ENCODE data around the gene NOL3.

Gene NOL3

DNA sequence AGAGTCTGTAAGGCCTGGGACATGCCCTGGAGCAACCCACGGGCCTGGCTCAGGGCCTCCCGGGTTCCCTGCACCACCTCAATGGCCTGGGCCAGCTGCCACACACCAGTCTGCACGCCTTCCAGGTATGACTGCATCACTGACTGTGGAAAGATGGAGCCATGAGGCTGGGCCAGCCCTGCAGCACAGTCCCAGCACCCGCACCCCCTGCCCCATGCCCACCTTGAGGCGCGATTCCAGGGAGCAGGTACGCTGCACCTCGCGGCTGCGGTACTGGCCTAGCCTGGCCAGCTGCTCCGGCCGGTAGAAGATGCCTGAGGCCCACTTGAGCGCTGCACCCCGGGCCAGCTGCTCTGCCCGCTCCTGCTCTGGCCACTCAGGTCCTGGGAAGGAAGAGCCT, 18.5 kb downstream of the NOL3 start:
- Histone ChIP-seq H3K27me3 (ENCODE audit: control insufficient read depth, insufficient read depth, low read length, poor library complexity, severe bottlenecking) (peaks cover 28% of the 10 kb centered on the region), H3K4me1 (ENCODE audit: control insufficient read depth, insufficient read depth, low read length) (peaks cover 23% of the 10 kb centered on the region), H3K27ac (ENCODE audit: insufficient read depth, low read depth, low read length, poor library complexity, severe bottlenecking) (no peak overlapping the region), H3K4me3 (ENCODE audit: insufficient read depth, low read depth, low read length) (no peak overlapping the region), H3K9me3 (ENCODE audit: control insufficient read depth, low read length) (no peaks in the 10 kb centered on the region), H3K36me3 (ENCODE audit: control insufficient read depth, insufficient read depth, low read length) (no peaks in the 10 kb centered on the region)
- WGBS, 2 experiments = 93 to 95% methylated on average over 15 of the region's 15 CpGs

DNA sequence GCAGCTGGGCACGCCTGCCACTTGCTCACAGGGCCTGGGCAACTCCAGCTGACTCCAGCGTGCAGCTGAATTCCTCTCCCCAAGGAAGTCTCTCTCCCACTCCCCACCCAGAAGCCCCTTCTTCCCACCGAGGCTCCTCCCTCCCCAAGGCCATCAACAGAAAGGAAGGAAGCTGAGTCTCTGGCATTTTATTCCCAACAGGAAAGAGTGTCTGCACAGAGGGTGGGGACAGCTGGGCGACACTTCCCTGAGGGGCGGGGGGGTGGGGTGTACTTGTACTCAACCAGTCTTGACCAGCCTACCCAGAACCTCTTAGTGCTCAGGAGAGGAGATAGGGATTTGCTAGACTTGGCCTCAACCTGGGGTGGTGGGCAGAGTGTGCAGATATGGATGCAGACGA, 19.7 kb downstream of the NOL3 start, which contains the start of gene EXOC3L1:
TSS of gene EXOC3L1 (minus strand) at position 96 of the 400 bp plus-strand sequence. CDS start 460 bp downstream, outside the sequence.
- 63 to 71% methylated on average over 6 of the region's 6 CpGs for WGBS, 2 experiments
- H3K4me1 ChIP-seq (ENCODE audit: control insufficient read depth, insufficient read depth, low read length) = peaks cover 19% of the 10 kb centered on the region
- no peaks in the 10 kb centered on the region for H3K9me3 ChIP-seq (ENCODE audit: control insufficient read depth, low read length)
- H3K4me3 ChIP-seq (ENCODE audit: insufficient read depth, low read depth, low read length) = no peak within 1 kb of the TSS
- peaks cover 11% of the 10 kb centered on the region for H3K36me3 ChIP-seq (ENCODE audit: control insufficient read depth, insufficient read depth, low read length)
- H3K27ac ChIP-seq (ENCODE audit: insufficient read depth, low read depth, low read length, poor library complexity, severe bottlenecking) = no peak within 1 kb of the TSS
- H3K27me3 ChIP-seq (ENCODE audit: control insufficient read depth, insufficient read depth, low read length, poor library complexity, severe bottlenecking) = peaks cover 16% of the 10 kb centered on the region

- WGBS, 2 experiments = 88 to 91% methylated on average over 13 of the region's 13 CpGs
Measured at GRCh38 chr16:67190448-67191399, 20.4 kb downstream of the NOL3 start.

DNA sequence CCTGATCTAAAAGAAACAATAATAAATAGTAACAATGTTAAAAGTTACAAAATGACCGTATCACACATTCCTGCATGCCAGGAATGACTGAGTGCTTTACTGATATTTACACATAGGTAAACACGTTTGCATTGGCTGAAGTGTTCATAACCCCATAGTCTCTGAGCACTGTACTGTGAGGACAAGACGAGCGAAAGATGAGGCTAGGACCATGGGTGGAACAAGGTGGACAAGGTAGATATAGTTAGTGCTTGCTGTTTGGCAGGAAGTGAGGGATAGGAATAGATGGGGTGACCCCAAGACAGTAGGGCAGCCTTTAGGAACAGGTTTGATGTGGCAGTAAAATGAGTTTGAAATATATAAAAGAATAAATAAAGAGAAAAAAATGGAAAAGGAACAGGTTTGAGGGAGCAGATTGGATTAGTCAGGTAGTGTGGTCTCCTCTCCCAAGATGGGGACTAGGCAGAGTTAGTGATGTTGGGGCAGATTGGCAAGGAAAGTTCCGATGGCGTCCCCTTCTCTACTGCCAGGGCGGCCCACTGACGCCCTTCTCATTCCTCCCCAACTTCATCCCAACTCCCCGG, 21.2 kb downstream of the NOL3 start:
- Histone ChIP-seq H3K4me3 (ENCODE audit: insufficient read depth, low read depth, low read length) (peak overlapping the region; percentile 100), H3K9me3 (ENCODE audit: control insufficient read depth, low read length) (no peaks in the 10 kb centered on the region), H3K4me1 (ENCODE audit: control insufficient read depth, insufficient read depth, low read length) (peaks cover 15% of the 10 kb centered on the region), H3K36me3 (ENCODE audit: control insufficient read depth, insufficient read depth, low read length) (peaks cover 26% of the 10 kb centered on the region), H3K27me3 (ENCODE audit: control insufficient read depth, insufficient read depth, low read length, poor library complexity, severe bottlenecking) (peaks cover 2% of the 10 kb centered on the region), H3K27ac (ENCODE audit: insufficient read depth, low read depth, low read length, poor library complexity, severe bottlenecking) (no peak overlapping the region)
- 41 to 44% methylated on average over 9 of the region's 9 CpGs for WGBS, 2 experiments

More at GRCh38 chr16:67190448-67191399, 20.4 kb downstream of the NOL3 start:
- Histone ChIP-seq H3K36me3 (ENCODE audit: control insufficient read depth, insufficient read depth, low read length) (peaks cover 18% of the 10 kb centered on the region), H3K27me3 (ENCODE audit: control insufficient read depth, insufficient read depth, low read length, poor library complexity, severe bottlenecking) (peaks cover 9% of the 10 kb centered on the region), H3K4me1 (ENCODE audit: control insufficient read depth, insufficient read depth, low read length) (peaks cover 18% of the 10 kb centered on the region), H3K9me3 (ENCODE audit: control insufficient read depth, low read length) (no peaks in the 10 kb centered on the region), H3K4me3 (ENCODE audit: insufficient read depth, low read depth, low read length) (no peak overlapping the region), H3K27ac (ENCODE audit: insufficient read depth, low read depth, low read length, poor library complexity, severe bottlenecking) (no peak overlapping the region)

GRCh38 chr16:67191995-67192681, 21.8 kb downstream of the NOL3 start, which contains the start of gene E2F4:
Gene E2F4 (plus strand): TSS chr16:67192155. CDS start chr16:67192228, 73 bp downstream.
- Histone ChIP-seq H3K9me3 (ENCODE audit: control insufficient read depth, low read length) (no peaks in the 10 kb centered on the region), H3K4me1 (ENCODE audit: control insufficient read depth, insufficient read depth, low read length) (peaks cover 9% of the 10 kb centered on the region), H3K36me3 (ENCODE audit: control insufficient read depth, insufficient read depth, low read length) (peaks cover 32% of the 10 kb centered on the region), H3K27ac (ENCODE audit: insufficient read depth, low read depth, low read length, poor library complexity, severe bottlenecking) (no peak within 1 kb of the TSS), H3K27me3 (ENCODE audit: control insufficient read depth, insufficient read depth, low read length, poor library complexity, severe bottlenecking) (no peaks in the 10 kb centered on the region), H3K4me3 (ENCODE audit: insufficient read depth, low read depth, low read length) (peak within 1 kb of the TSS; percentile 100)
- 1% methylated on average over 54 of the region's 54 CpGs for WGBS, 2 experiments

GRCh38 chr16:67192781-67193361, 22.5 kb downstream of the NOL3 start:
- Histone ChIP-seq H3K27ac (ENCODE audit: insufficient read depth, low read depth, low read length, poor library complexity, severe bottlenecking) (no peak overlapping the region), H3K9me3 (ENCODE audit: control insufficient read depth, low read length) (no peaks in the 10 kb centered on the region), H3K4me1 (ENCODE audit: control insufficient read depth, insufficient read depth, low read length) (peaks cover 8% of the 10 kb centered on the region), H3K4me3 (ENCODE audit: insufficient read depth, low read depth, low read length) (peak overlapping the region; percentile 100), H3K27me3 (ENCODE audit: control insufficient read depth, insufficient read depth, low read length, poor library complexity, severe bottlenecking) (no peaks in the 10 kb centered on the region), H3K36me3 (ENCODE audit: control insufficient read depth, insufficient read depth, low read length) (peaks cover 36% of the 10 kb centered on the region)
- WGBS, 2 experiments = 44 to 54% methylated on average over 17 of the region's 17 CpGs

DNA sequence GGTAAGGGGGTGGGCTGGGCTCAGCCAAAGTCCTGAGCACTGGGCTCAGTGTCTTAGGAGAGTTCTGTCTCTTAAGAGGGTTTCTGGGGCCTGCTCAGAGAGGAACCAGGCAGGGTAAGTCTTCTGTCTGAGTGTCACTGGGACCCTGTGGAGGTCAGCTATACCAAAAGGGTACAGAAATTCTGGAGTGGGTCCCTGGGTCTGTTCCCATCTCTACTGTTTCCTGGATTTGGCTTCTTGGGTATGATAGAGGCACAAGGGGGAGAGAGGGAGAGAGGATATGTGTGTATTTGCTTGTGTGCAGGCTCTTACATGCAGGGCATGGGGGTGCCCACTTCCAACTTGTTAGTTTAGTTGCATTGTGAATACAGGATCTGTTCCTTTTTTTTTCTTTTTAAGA, 23.2 kb downstream of the NOL3 start:
- Histone ChIP-seq H3K4me1 (ENCODE audit: control insufficient read depth, insufficient read depth, low read length) (peaks cover 8% of the 10 kb centered on the region), H3K27ac (ENCODE audit: insufficient read depth, low read depth, low read length, poor library complexity, severe bottlenecking) (no peak overlapping the region), H3K27me3 (ENCODE audit: control insufficient read depth, insufficient read depth, low read length, poor library complexity, severe bottlenecking) (no peaks in the 10 kb centered on the region), H3K9me3 (ENCODE audit: control insufficient read depth, low read length) (no peaks in the 10 kb centered on the region), H3K4me3 (ENCODE audit: insufficient read depth, low read depth, low read length) (no peak overlapping the region), H3K36me3 (ENCODE audit: control insufficient read depth, insufficient read depth, low read length) (peaks cover 36% of the 10 kb centered on the region)

- 93 to 95% methylated on average over 4 to 6 of the region's 6 CpGs for WGBS, 2 experiments
- peaks cover 36% of the 10 kb centered on the region for H3K36me3 ChIP-seq (ENCODE audit: control insufficient read depth, insufficient read depth, low read length)
Measured at GRCh38 chr16:67194260-67194659, 23.9 kb downstream of the NOL3 start.

GRCh38 chr16:67195676-67196075, 25.3 kb downstream of the NOL3 start:
- H3K9me3 ChIP-seq (ENCODE audit: control insufficient read depth, low read length) = no peaks in the 10 kb centered on the region
- no peaks in the 10 kb centered on the region for H3K27me3 ChIP-seq (ENCODE audit: control insufficient read depth, insufficient read depth, low read length, poor library complexity, severe bottlenecking)
- WGBS, 2 experiments = 94 to 95% methylated on average over 5 of the region's 5 CpGs
- H3K4me3 ChIP-seq (ENCODE audit: insufficient read depth, low read depth, low read length) = no peak overlapping the region
- no peak overlapping the region for H3K27ac ChIP-seq (ENCODE audit: insufficient read depth, low read depth, low read length, poor library complexity, severe bottlenecking)
- H3K36me3 ChIP-seq (ENCODE audit: control insufficient read depth, insufficient read depth, low read length) = peaks cover 36% of the 10 kb centered on the region
- peaks cover 8% of the 10 kb centered on the region for H3K4me1 ChIP-seq (ENCODE audit: control insufficient read depth, insufficient read depth, low read length)

More at GRCh38 chr16:67194260-67194659, 23.9 kb downstream of the NOL3 start:
- no peaks in the 10 kb centered on the region for H3K9me3 ChIP-seq (ENCODE audit: control insufficient read depth, low read length)
- no peak overlapping the region for H3K4me3 ChIP-seq (ENCODE audit: insufficient read depth, low read depth, low read length)
- H3K27me3 ChIP-seq (ENCODE audit: control insufficient read depth, insufficient read depth, low read length, poor library complexity, severe bottlenecking) = no peaks in the 10 kb centered on the region
- H3K27ac ChIP-seq (ENCODE audit: insufficient read depth, low read depth, low read length, poor library complexity, severe bottlenecking) = no peak overlapping the region
- H3K4me1 ChIP-seq (ENCODE audit: control insufficient read depth, insufficient read depth, low read length) = peaks cover 8% of the 10 kb centered on the region
